ENCODE data around the gene NR2C2. TPM values are rescaled to one million over a fixed set of nuclear protein-coding genes. Genes with fewer than 3 reads are reported as not detected.

The NR2C2 gene
- total RNA-seq, 2 donors from 2014 or later, result 33.8 to 41.3 TPM

GRCh38 chr3:15014606-15015328 lies 67.4 kb downstream of the NR2C2 start:
- Histone ChIP-seq H3K9ac (ENCODE audit: low read depth in 2 of 2, low read length in 2 of 2) (no peak overlapping the region), H3K9me3 (no peaks in the 10 kb centered on the region), H3K27ac (no peak overlapping the region), H3K4me1 (no peaks in the 10 kb centered on the region), H3K36me3 (peaks cover 12% of the 10 kb centered on the region), H3K4me3 (no peak overlapping the region), H3K27me3 (no peaks in the 10 kb centered on the region)
- intact Hi-C loops (cut with DNase I), result no loop called here
- no peak for DNase-seq
- no peak for TF ChIP-seq CTCF (IDR thresholded peaks at IDR 0.05)

- DNase-seq, result no peak
- Histone ChIP-seq H3K36me3 (peaks cover 15% of the 10 kb centered on the region), H3K27ac (no peak overlapping the region), H3K27me3 (no peaks in the 10 kb centered on the region), H3K9me3 (no peaks in the 10 kb centered on the region), H3K9ac (ENCODE audit: low read depth in 2 of 2, low read length in 2 of 2) (no peak overlapping the region), H3K4me1 (no peaks in the 10 kb centered on the region), H3K4me3 (no peak overlapping the region)
- TF ChIP-seq CTCF (IDR thresholded peaks at IDR 0.05), result no peak
- intact Hi-C loops (cut with DNase I), result no loop called here
These were observed 68.1 kb downstream of the NR2C2 start for GRCh38 chr3:15015456-15015855.

- Histone ChIP-seq H3K36me3 (peaks cover 15% of the 10 kb centered on the region), H3K27me3 (no peaks in the 10 kb centered on the region), H3K9me3 (no peaks in the 10 kb centered on the region), H3K4me1 (no peaks in the 10 kb centered on the region), H3K9ac (ENCODE audit: low read depth in 2 of 2, low read length in 2 of 2) (no peak overlapping the region), H3K4me3 (no peak overlapping the region), H3K27ac (no peak overlapping the region)
- intact Hi-C loops (cut with DNase I), result no loop called here
- no peak for DNase-seq
- TF ChIP-seq CTCF (IDR thresholded peaks at IDR 0.05), result no peak
These were observed 69.8 kb downstream of the NR2C2 start for GRCh38 chr3:15017191-15017590.

GRCh38 chr3:15023249-15023648 lies 75.9 kb downstream of the NR2C2 start:
- no peak for TF ChIP-seq CTCF (IDR thresholded peaks at IDR 0.05)
- no peak for DNase-seq
- no peaks in the 10 kb centered on the region for H3K27me3 ChIP-seq
- no peaks in the 10 kb centered on the region for H3K4me1 ChIP-seq
- no peak overlapping the region for H3K27ac ChIP-seq
- peaks cover 4% of the 10 kb centered on the region for H3K36me3 ChIP-seq
- no peaks in the 10 kb centered on the region for H3K9me3 ChIP-seq
- H3K9ac ChIP-seq (ENCODE audit: low read depth in 2 of 2, low read length in 2 of 2), result no peak overlapping the region
- no peak overlapping the region for H3K4me3 ChIP-seq
- intact Hi-C loops (cut with DNase I), result no loop called here

GRCh38 chr3:15023719-15024118 lies 76.3 kb downstream of the NR2C2 start:
- TF ChIP-seq CTCF (IDR thresholded peaks at IDR 0.05), result no peak
- DNase-seq, result no peak
- Histone ChIP-seq H3K4me3 (no peak overlapping the region), H3K4me1 (no peaks in the 10 kb centered on the region), H3K36me3 (peaks cover 4% of the 10 kb centered on the region), H3K27me3 (no peaks in the 10 kb centered on the region), H3K9ac (ENCODE audit: low read depth in 2 of 2, low read length in 2 of 2) (no peak overlapping the region), H3K27ac (no peak overlapping the region), H3K9me3 (no peaks in the 10 kb centered on the region)
- intact Hi-C loops (cut with DNase I), result no loop called here
